Measurements from ENCODE around the gene LRP1-AS.

LRP1-AS gene

DNA sequence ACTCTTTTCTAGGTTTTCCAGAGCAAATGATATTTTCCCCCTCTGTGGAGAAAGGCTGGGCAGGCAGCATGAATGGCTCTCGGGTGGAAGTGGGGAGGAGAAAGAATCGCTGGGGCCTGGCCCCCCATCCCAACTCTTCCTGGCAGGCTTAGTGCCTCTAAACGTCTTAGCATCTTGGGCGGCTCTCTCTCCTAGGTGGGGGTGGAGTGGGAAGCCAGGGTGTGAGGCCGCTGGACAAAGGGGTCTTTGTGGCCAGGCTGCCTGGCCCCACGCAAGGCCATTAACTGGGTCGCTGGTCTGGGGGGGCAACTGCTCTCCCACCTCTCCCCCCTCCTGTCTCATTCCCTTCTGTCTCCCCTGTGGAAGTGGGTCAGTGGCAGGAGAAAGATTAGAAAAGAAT is 4.7 kb downstream of the LRP1-AS start:
- no peaks in the 10 kb centered on the region for H3K27me3 ChIP-seq
- TF ChIP-seq, protein P1, sequence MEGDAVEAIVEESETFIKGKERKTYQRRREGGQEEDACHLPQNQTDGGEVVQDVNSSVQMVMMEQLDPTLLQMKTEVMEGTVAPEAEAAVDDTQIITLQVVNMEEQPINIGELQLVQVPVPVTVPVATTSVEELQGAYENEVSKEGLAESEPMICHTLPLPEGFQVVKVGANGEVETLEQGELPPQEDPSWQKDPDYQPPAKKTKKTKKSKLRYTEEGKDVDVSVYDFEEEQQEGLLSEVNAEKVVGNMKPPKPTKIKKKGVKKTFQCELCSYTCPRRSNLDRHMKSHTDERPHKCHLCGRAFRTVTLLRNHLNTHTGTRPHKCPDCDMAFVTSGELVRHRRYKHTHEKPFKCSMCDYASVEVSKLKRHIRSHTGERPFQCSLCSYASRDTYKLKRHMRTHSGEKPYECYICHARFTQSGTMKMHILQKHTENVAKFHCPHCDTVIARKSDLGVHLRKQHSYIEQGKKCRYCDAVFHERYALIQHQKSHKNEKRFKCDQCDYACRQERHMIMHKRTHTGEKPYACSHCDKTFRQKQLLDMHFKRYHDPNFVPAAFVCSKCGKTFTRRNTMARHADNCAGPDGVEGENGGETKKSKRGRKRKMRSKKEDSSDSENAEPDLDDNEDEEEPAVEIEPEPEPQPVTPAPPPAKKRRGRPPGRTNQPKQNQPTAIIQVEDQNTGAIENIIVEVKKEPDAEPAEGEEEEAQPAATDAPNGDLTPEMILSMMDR (IDR thresholded peaks at IDR 0.05) = no peak
- H3K9me3 ChIP-seq = no peaks in the 10 kb centered on the region
- no peaks in the 10 kb centered on the region for H3K36me3 ChIP-seq
- H3K4me1 ChIP-seq (ENCODE audit: control insufficient read depth in 1 of 2, insufficient read depth in 1 of 2, low read depth in 1 of 2, low read length in 1 of 2) = peaks cover 0 to 3% of the 10 kb centered on the region in 2 experiments
- no peak overlapping the region for H3K4me3 ChIP-seq (ENCODE audit: low read depth in 1 of 2, low read length in 1 of 2)
- H3K27ac ChIP-seq = no peak overlapping the region

DNA sequence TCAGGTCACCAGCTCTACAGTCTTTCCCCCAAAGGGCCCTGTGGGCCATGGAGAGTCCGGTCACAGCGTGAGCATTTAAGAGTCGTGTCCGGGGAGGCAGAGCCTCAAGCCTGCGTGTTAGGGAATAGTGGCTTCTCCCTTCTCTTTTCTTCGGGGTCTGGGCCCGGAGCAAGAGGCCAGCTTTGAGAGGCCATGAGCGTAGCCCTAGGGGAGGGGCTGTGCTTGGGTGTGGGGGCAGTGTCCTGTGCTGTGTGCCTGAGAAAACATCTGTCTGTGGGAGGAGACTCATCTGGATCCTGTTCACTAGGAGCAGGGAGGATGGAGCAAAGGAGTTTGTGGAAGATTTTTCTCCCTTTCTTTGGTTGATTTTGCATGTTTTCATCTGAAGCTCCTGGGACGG is 5.3 kb downstream of the LRP1-AS start:
- peaks cover 0 to 3% of the 10 kb centered on the region in 2 experiments for H3K4me1 ChIP-seq (ENCODE audit: control insufficient read depth in 1 of 2, insufficient read depth in 1 of 2, low read depth in 1 of 2, low read length in 1 of 2)
- TF ChIP-seq, protein P1 (IDR thresholded peaks at IDR 0.05) = no peak
- no peaks in the 10 kb centered on the region for H3K36me3 ChIP-seq
- no peaks in the 10 kb centered on the region for H3K27me3 ChIP-seq
- H3K4me3 ChIP-seq (ENCODE audit: low read depth in 1 of 2, low read length in 1 of 2) = no peak overlapping the region
- H3K27ac ChIP-seq = no peak overlapping the region
- H3K9me3 ChIP-seq = no peaks in the 10 kb centered on the region

- Histone ChIP-seq H3K4me3 (ENCODE audit: low read depth in 1 of 2, low read length in 1 of 2) (no peak overlapping the region), H3K4me1 (ENCODE audit: control insufficient read depth in 1 of 2, insufficient read depth in 1 of 2, low read depth in 1 of 2, low read length in 1 of 2) (peaks cover 0 to 3% of the 10 kb centered on the region in 2 experiments), H3K36me3 (no peaks in the 10 kb centered on the region), H3K27me3 (no peaks in the 10 kb centered on the region), H3K27ac (no peak overlapping the region), H3K9me3 (no peaks in the 10 kb centered on the region)
- TF ChIP-seq, protein P1 (IDR thresholded peaks at IDR 0.05) = no peak
Observed at GRCh38 chr12:57141249-57141648, 6.2 kb downstream of the LRP1-AS start.

- Histone ChIP-seq H3K36me3 (no peaks in the 10 kb centered on the region), H3K27me3 (no peaks in the 10 kb centered on the region), H3K4me1 (ENCODE audit: control insufficient read depth in 1 of 2, insufficient read depth in 1 of 2, low read depth in 1 of 2, low read length in 1 of 2) (peaks cover 0 to 3% of the 10 kb centered on the region in 2 experiments), H3K9me3 (no peaks in the 10 kb centered on the region), H3K27ac (no peak overlapping the region), H3K4me3 (ENCODE audit: low read depth in 1 of 2, low read length in 1 of 2) (no peak overlapping the region)
- TF ChIP-seq, protein P1 (IDR thresholded peaks at IDR 0.05) = no peak
Observed at GRCh38 chr12:57139796-57140649, 7.4 kb downstream of the LRP1-AS start.

- no peaks in the 10 kb centered on the region for H3K36me3 ChIP-seq
- H3K27ac ChIP-seq = no peak overlapping the region
- TF ChIP-seq, protein P1 (IDR thresholded peaks at IDR 0.05) = no peak
- H3K27me3 ChIP-seq = peaks cover 3% of the 10 kb centered on the region
- H3K9me3 ChIP-seq = no peaks in the 10 kb centered on the region
- H3K4me3 ChIP-seq (ENCODE audit: low read depth in 1 of 2, low read length in 1 of 2) = no peak overlapping the region
- H3K4me1 ChIP-seq (ENCODE audit: control insufficient read depth in 1 of 2, insufficient read depth in 1 of 2, low read depth in 1 of 2, low read length in 1 of 2) = peaks cover 0 to 3% of the 10 kb centered on the region in 2 experiments
Observed at GRCh38 chr12:57138526-57139272, 8.7 kb downstream of the LRP1-AS start.
